Lower lobe of right lung (tissue), 2 donors: ENCODE data around the gene KCTD12. TPM values are rescaled to one million over a fixed set of nuclear protein-coding genes. Genes with fewer than 3 reads are reported as not detected.

Experiments used
- ATAC-seq, 2 donors: fragments of 200-7000 bp; cut with Tn5 transposase; one replicate each; pipeline ENCODE4 v1.9.1; 2020 to 2022; ENCODE audit warnings: mild to moderate bottlenecking in 2 of 2, moderate library complexity in 2 of 2
- DNase-seq: peaks from one replicate; pipeline ENCODE4 v3.0.0-alpha.2; 2020
- H3K27ac ChIP-seq: fragments of 200-600 bp; one replicate; pipeline ENCODE4 v1.8.0; 2022
- H3K27me3 ChIP-seq: fragments of 200-600 bp; one replicate; pipeline ENCODE4 v1.8.0; 2022; ENCODE audit warnings: low read depth
- H3K36me3 ChIP-seq: fragments of 200-600 bp; one replicate; pipeline ENCODE4 v1.8.0; 2022; ENCODE audit warnings: mild to moderate bottlenecking
- H3K4me1 ChIP-seq: fragments of 200-600 bp; one replicate; pipeline ENCODE4 v1.8.0; 2022
- H3K4me3 ChIP-seq: fragments of 200-600 bp; one replicate; pipeline ENCODE4 v1.8.0; 2022; ENCODE audit warnings: mild to moderate bottlenecking
- H3K9me3 ChIP-seq: fragments of 200-600 bp; one replicate; pipeline ENCODE4 v1.8.0; 2022
- intact Hi-C: fragments of 100-400 bp; cut with DNase I; formaldehyde crosslinking; loops from one replicate; pipeline ENCODE4 v1.11.0; 2022
- total RNA-seq: library from RNA; stranded (reverse); fragmentation: NEBNext Ultra II Directional; extraction: Animal tissue kit (Norgen Biotek cat#: 25700); gene quantifications from one replicate; pipeline ENCODE4 v1.2.1, GENCODE V29; 2021
- TF ChIP-seq, protein P1 (sequence below): fragments of 200-600 bp; IDR thresholded peaks from one replicate; pipeline ENCODE4 v1.8.0; 2022; ENCODE audit warnings: antibody characterized with exemption, mild to moderate bottlenecking
- donor health status: DM: no; HTN: yes; CAD: no; lungs with severe emphysema.

Gene KCTD12
- total RNA-seq, 1 donor from 2014 or later, result 162 TPM

DNA sequence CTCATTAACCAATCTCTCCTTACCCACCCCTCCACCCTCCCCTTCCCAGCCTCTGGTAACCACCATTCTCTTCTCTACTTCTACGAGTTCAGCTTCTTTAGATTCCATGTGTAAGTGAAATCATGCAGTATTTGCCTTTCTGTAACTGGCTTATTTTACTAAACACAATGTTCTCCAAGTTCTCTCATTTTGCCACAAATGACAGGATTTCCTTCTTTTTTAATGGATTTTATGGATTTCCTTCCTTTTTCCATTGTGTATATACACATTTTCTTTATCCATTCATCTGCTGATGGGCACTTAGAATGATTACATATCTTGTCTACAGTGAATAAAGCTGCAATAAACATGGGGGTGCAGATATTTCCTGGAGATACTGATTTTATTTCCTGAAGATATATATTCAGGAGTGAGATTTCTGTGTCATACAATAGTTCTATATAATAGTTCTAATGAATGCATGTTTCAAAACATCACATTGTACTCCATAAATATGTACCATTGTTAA, 20.2 kb downstream of the KCTD12 start:
- intact Hi-C loops, result no loop called here
- no peak overlapping the region for H3K4me3 ChIP-seq
- DNase-seq (no peak), ATAC-seq (no peak)
- H3K4me1 ChIP-seq, result no peaks in the 10 kb centered on the region
- TF ChIP-seq, protein P1, sequence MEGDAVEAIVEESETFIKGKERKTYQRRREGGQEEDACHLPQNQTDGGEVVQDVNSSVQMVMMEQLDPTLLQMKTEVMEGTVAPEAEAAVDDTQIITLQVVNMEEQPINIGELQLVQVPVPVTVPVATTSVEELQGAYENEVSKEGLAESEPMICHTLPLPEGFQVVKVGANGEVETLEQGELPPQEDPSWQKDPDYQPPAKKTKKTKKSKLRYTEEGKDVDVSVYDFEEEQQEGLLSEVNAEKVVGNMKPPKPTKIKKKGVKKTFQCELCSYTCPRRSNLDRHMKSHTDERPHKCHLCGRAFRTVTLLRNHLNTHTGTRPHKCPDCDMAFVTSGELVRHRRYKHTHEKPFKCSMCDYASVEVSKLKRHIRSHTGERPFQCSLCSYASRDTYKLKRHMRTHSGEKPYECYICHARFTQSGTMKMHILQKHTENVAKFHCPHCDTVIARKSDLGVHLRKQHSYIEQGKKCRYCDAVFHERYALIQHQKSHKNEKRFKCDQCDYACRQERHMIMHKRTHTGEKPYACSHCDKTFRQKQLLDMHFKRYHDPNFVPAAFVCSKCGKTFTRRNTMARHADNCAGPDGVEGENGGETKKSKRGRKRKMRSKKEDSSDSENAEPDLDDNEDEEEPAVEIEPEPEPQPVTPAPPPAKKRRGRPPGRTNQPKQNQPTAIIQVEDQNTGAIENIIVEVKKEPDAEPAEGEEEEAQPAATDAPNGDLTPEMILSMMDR, result no peak
- H3K9me3 ChIP-seq, result no peaks in the 10 kb centered on the region
- no peak overlapping the region for H3K27ac ChIP-seq
- H3K36me3 ChIP-seq, result no peaks in the 10 kb centered on the region
- no peaks in the 10 kb centered on the region for H3K27me3 ChIP-seq

DNA sequence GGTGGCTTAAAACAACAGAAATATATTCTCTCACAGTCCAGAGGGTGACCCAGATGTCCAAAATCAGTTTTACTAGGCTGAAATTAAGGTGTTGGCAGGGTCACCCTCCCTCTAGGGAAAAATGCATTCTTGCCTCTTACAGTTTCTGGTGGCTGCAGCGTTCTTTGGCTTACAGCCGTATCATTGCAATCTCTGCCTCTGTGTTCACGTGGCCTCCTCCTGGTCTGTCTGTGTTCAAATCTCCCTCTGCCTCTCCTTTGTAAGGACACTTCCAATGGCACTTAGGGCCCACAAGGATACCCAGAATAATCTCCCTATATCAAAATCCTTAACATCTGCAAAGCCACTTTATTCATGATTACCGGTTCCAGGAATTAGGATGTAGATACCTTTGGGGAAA, 21.1 kb downstream of the KCTD12 start:
- no peaks in the 10 kb centered on the region for H3K9me3 ChIP-seq
- no peaks in the 10 kb centered on the region for H3K36me3 ChIP-seq
- H3K27me3 ChIP-seq, result no peaks in the 10 kb centered on the region
- ATAC-seq (no peak), DNase-seq (no peak)
- no peak overlapping the region for H3K27ac ChIP-seq
- intact Hi-C loops, result no loop called here
- no peaks in the 10 kb centered on the region for H3K4me1 ChIP-seq
- no peak overlapping the region for H3K4me3 ChIP-seq
- TF ChIP-seq, protein P1, result no peak

DNA sequence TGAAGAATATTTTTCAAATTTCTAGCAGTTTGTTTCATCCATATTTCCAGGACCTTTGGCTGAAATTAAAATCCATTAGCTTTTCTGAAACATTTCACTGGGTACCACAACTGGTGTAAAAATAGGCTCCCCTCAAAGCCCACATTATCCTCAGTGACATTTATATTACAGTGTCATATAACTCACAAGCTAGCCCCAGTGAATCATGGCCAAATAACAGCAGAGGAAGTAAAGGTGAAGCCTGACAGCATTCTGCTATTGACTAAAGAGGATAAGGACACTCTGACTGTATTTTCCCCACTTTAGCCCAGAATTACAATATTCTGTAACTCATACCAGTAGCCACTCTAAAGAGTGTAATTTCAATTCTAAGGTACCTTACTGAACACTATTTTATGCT, 21.9 kb downstream of the KCTD12 start:
- TF ChIP-seq, protein P1, result no peak
- no peak overlapping the region for H3K27ac ChIP-seq
- no peaks in the 10 kb centered on the region for H3K36me3 ChIP-seq
- no peak for ATAC-seq
- no peaks in the 10 kb centered on the region for H3K27me3 ChIP-seq
- no peaks in the 10 kb centered on the region for H3K4me1 ChIP-seq
- DNase-seq, result no peak
- H3K4me3 ChIP-seq, result no peak overlapping the region
- no peaks in the 10 kb centered on the region for H3K9me3 ChIP-seq
- intact Hi-C loops, result no loop called here

DNA sequence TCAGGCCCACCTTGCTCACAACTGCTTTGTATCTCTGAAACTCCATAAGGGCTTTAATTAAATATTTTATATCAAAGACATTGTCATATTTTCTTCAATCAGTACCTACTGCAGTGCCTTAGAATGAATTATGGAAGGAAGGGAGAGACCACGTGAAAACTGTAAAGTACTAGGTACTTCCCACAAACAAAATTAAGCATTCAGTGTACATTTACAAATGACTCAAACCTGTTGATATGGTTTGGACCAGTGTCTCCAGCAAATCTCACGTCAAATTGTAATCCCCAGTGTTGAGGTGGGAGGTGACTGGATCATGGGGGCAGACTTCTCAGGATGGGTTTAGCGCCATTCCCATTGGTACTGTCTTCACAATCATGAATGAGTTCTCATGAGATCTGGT, 23.2 kb downstream of the KCTD12 start:
- intact Hi-C loops, result no loop called here
- H3K4me3 ChIP-seq, result no peak overlapping the region
- no peak for DNase-seq
- no peaks in the 10 kb centered on the region for H3K9me3 ChIP-seq
- no peak overlapping the region for H3K27ac ChIP-seq
- TF ChIP-seq, protein P1, result no peak
- no peaks in the 10 kb centered on the region for H3K36me3 ChIP-seq
- no peak for ATAC-seq
- no peaks in the 10 kb centered on the region for H3K4me1 ChIP-seq
- no peaks in the 10 kb centered on the region for H3K27me3 ChIP-seq

DNA sequence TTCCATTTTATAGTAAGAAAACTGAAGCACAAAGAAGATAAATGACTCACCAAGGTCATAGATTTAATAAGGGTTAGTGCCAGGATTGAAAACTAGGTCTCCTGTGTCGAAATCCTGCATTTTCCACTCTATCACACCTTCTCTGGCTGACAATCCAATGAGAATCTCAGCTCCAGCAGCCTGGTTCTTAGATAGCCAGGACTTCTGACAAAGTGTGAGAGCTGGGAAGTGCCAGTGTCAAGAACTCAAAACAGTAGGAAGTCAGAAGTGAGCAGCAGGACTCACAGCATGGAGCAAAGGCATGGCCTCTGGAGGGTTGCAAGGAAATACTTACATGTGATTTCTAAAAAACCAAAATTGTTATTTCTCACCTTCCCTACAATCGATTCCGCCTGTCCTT, 24.3 kb downstream of the KCTD12 start:
- TF ChIP-seq, protein P1, result no peak
- no peaks in the 10 kb centered on the region for H3K9me3 ChIP-seq
- no peaks in the 10 kb centered on the region for H3K4me1 ChIP-seq
- no peaks in the 10 kb centered on the region for H3K36me3 ChIP-seq
- no peak overlapping the region for H3K4me3 ChIP-seq
- H3K27me3 ChIP-seq, result no peaks in the 10 kb centered on the region
- no peak for DNase-seq
- intact Hi-C loops, result no loop called here
- ATAC-seq, result no peak
- H3K27ac ChIP-seq, result no peak overlapping the region

DNA sequence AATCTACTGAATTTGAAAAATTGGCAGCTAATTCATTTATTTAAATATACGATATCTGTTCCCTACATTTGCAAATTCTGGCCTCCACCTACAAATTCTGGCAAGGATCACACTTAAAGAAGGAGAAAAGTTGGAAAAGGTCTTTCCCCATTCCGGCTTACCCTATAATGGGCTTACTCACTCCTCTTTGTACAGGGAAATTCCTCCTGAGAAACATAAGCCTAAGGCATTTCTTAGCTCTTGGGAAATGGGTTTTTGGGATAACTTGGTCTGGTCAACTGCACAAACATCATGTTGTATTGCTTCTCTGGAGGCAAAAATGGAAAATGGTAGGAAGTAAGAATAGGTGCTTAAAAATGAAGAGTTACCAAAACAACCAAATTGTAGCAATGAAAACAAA, 25.5 kb downstream of the KCTD12 start:
- intact Hi-C loops, result no loop called here
- TF ChIP-seq, protein P1, result no peak
- H3K36me3 ChIP-seq, result no peaks in the 10 kb centered on the region
- no peak for DNase-seq
- H3K27ac ChIP-seq, result no peak overlapping the region
- H3K4me1 ChIP-seq, result peaks cover 8% of the 10 kb centered on the region
- no peaks in the 10 kb centered on the region for H3K9me3 ChIP-seq
- ATAC-seq, result no peak
- H3K27me3 ChIP-seq, result no peaks in the 10 kb centered on the region
- no peak overlapping the region for H3K4me3 ChIP-seq
